Activated CD8-positive, alpha-beta memory T cell treated with anti-CD3 and anti-CD28 coated beads, Interleukin-2, amount 50 U/mL, for 48 hours (primary cell): ENCODE data around the gene CPSF2.
A peak's percentile ranks its signal among the peaks of the same experiment; 100 is the strongest.

Experiments
- DNase-seq: peaks from one replicate; pipeline ENCODE4 v3.0.0-alpha.2; 2020

CPSF2 gene

DNA sequence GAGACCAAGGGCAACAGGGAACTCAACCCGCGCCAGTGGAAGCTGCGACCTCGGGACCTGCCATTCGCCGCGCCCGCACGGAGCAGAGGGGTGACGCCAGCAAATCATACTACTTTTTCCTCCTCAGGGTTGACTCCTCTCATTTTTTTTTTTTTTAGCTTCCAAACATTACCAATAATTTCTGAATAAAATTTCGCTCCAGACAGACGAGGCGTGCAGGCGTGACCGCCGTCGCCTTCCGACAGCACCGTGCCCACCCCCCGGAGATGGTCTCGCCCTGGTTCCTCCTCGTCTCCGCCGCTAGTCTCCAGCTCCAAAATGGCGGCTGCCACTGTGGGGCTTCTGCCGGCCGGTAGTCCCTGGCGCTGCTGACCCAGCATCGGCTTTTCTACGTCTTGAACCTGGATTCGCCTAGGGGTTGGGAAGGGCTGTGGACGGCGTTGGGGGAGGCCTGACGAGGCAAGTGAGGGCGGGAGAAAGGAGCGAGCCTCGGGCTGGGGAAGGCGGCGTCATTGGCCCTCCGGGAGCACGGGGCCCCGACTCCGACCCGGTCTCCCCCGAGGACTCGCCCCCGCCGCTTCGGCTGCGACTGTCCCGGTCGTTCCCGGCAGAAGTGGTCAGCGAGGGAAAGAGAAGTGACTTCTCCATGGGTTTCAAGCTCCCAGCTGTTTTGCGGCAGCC is at the start of gene CPSF2, which contains the start of gene NDUFB1:
Gene CPSF2, plus strand, starts transcription at position 300 of the 681 bp plus-strand sequence. CDS start 9,016 bp downstream, outside the sequence.
Gene NDUFB1, minus strand, starts transcription at position 37 of the 681 bp plus-strand sequence. CDS start 4,069 bp downstream, outside the sequence.
- DNase-seq = peak; percentile 94

DNA sequence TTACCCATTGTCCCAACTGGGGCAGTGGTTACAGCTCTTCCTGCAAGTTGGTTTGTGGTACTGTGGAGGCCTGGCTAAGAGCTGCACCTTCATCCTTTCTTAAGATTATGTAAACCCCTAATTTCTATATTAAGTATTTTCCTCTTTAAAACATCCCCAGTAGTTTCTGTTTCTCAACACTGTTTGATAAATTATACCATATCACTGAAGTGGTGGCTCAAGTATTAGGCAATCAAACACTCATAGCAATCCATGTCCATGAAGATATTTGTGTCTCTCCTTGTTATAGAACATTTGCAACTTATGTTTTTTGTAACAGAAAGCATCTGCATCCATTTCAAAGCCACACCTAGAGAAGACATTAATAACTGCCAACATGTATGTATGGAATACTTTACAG is 47.2 kb upstream of the CPSF2 start:
- no peak for DNase-seq

DNA sequence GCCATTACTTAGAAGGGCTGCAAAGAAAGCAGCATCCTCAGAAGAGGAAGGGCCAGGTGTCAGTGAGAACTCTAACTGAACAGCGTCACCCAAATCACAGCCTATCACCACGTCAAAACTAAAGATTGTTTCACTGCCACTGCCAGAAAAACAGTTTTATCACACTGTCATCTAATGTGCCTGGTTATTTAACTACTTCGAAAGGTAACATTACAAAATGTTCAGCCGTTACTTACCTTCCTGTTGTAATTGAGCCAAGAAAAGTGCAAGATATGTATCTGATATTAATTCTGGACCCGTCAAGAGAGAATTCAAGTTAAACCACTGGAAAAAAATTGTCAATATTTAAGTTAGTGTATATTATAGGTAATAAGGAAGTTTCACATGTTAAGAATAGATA is 33.3 kb upstream of the CPSF2 start:
- no peak for DNase-seq

DNA sequence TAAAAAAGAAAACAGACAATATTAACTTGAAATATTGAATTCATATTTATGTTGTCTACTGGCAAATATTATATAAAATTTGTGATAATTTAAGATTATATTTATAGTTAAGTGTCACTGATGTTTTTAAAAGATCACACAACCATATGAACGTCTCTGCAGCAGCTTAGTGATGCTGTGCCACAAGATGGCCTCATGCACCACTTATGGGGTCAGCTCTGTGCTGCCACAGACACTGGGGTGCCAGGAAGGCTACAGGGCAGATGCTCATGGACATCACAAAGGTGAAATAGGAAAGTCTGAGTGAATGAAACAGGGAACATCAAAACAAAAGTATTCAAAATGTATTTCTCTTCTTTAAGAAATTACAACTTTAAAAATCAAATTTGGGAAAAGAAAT is 28.4 kb upstream of the CPSF2 start:
- no peak for DNase-seq

- DNase-seq = no peak
These were observed 22.0 kb upstream of the CPSF2 start for GRCh38 chr14:92099802-92100201.

DNA sequence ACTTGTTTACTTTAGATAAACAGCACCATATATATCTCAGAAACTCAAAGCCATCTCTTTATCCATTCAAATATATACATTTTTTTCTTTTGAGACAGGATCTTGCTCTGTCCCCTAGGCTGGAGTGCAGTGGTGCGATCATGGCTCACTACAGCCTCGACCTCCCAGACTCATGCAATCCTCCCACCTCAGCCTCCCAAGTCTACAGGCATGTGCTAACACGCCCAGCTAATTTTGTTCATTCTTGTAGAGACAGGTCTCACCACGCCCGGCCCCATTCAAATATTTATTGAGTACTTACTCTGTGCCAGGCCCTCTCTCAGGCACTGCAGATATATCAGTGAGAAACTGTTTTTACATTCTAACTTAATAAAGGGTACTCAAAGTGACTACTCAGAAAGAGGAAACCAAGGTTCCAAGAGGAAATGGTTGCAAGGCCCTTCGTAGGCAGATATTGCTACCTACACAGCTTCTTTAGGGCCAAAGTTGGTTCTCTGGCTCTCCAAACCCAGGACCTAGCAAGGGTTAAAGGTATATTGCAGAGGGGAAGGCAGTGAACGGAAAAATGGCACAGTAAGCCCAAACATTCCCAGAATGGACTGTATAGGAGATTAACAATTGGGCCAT is 18.3 kb upstream of the CPSF2 start:
- DNase-seq = no peak

DNA sequence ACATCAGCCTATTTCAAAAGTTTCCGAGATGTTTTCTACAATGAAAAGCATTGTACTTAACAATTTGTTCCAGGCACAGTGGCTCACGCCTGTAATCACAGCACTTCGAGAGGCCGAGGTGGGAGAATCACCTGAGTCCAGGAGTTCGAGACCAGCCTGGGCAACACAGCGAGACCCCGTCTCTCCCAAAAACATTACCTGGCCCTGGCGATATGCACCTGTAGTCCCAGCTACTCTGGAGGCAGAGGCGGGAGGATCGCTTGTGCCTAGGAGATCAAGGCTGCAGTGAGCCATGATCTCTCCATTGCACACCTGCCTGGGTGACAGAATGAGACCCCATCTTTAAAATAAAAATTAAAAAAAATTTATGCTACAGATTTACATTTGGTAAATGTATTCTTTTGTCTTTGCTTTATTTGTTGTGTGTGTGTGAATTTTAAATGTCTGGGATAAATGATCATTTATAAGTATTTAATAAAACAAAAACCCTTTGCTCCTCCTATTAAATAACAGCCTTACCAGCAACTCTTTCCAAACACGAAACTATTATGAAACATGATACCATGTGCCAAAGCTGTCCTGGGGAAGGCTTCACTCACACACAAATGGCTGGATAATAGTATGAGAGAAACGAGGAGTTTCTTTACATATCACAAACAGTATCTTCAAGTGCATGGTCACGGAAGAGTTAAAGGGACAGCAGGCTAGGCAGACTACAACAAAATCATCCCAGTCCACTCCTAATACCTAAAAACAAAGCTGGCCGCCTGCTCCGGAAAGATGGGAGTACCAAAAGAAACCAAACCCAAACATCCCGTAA is 16.5 kb upstream of the CPSF2 start:
- no peak for DNase-seq

- DNase-seq = peak; percentile 60
These were observed 16.0 kb upstream of the CPSF2 start for GRCh38 chr14:92105893-92106142.

DNA sequence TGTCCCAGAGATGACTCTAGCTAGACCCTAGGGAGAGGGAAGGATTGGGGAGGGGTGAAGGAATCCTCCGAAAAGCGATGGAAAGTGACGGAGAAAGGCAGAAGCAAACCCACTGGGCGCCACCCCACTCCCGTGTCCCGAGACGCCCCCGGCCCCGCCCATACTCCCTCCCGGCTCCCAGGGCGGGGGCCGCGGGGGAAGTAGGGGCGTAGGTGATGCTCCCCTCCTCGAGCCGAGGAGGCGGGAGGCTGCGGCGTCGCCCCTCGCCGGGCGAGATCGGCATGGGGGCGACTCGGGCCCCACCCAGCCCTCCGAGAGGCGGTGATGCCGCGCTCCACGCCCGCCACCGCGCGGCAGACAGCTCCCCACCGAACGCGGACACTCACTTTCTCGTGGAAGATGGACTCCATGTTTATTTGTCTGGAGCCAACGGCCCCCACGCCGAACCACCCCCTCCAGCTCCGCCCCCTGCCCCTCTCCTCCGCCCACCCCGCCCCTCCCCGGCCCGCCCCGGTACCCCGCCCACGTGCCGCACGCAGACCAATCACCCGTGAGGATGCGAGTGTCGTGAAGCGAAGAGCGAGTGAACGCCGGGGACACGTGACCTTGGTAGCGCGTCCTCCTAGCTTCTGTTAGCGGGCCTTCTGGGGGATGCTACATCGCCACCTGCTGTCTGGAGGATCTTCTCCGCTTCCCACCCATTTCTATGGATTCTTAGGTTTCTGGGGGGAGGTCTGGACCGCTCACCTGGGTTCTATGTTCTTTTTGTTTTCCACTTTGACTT is 15.4 kb upstream of the CPSF2 start, which contains the start of gene ATXN3:
Gene ATXN3, minus strand, starts transcription at position 440 of the 784 bp plus-strand sequence. Its CDS starts 30 bp downstream, at position 410.
- peak; percentile 96 for DNase-seq

DNA sequence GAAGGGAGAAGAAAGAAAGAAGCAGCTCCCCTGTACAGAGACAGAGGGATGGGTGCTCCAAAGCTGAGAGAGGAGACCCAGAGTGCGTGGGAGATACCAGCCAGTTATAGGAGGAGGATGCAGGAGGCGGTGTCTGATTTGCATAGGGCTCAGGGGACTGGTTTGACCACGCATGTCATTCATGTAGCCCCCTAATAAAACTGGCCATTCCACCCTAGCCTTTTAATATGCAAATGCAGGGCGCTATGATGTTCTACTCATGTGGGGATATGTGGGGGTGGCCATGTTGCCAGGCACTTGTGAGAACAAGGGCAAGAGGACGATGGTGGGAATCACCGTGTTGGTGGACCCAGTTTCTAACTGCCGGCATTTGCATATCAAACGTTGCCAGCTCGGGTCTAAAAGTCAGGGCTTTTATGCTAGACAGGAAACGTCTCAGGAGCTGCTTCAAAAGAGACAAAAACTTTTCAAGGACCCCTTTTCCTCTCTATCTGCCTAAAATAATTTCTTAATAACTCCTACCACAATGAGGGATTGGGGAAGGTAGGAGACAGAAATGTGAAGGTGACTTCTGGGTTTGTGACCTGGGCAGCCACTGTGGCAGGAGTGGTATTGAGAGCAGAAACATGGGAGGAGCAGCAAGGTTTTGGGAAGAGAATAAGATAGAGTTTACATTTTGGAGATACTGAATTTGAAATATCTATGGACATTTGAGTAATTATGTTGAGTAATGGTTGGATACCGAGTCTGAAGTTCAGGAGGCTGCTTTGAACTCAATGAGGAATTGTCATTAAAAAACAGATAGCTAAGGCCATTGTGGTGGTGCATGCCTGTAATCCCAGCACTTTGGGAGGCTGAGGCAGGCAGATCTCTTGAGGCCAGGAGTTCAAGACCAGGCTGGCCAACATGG is 13.2 kb upstream of the CPSF2 start:
- peak; percentile 59 for DNase-seq

- DNase-seq = no peak
These were observed 12.3 kb upstream of the CPSF2 start for GRCh38 chr14:92109490-92109889.

- no peak for DNase-seq
These were observed 531 bp upstream of the CPSF2 start for GRCh38 chr14:92121207-92121669.

- no peak for DNase-seq
These were observed 545 bp downstream of the CPSF2 start for GRCh38 chr14:92122351-92122677.

DNA sequence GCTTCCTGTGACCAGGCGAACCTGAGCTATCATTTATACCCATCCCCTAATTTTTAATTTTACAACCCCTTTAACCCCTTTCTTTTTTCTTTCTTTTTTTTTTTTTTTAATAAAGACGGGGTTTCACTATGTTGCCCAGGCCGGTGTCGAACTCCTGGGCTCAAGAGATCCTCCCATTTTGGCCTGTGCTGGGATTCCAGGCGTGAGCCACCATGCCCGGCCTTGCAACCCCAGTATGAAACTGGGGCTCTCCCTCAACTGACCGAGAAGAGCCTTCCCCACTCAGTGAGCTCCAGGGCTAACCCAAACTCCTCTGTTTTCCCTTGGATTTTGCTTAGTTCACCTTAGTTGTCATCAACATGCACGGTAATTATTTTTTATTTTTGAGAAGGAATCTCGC is 992 bp downstream of the CPSF2 start:
- DNase-seq = no peak

- DNase-seq = no peak
These were observed 12.7 kb downstream of the CPSF2 start for GRCh38 chr14:92134456-92134855.

DNA sequence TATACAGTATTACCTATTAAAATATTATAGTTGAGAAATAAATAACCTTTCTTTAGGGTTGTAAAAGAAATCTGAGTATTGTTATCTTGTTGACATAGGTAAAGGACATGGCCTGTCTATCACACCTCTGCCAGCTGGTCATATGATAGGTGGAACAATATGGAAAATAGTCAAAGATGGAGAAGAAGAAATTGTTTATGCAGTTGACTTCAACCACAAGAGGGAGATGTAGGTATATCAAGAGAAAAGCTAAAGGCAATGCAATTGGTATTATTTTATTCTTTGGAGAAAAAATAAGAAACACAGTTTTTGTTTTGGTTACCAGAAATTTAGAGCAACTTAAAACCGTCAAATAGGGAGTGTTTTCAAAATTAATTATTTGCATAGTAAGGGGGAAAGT is 13.5 kb downstream of the CPSF2 start:
- no peak for DNase-seq

DNA sequence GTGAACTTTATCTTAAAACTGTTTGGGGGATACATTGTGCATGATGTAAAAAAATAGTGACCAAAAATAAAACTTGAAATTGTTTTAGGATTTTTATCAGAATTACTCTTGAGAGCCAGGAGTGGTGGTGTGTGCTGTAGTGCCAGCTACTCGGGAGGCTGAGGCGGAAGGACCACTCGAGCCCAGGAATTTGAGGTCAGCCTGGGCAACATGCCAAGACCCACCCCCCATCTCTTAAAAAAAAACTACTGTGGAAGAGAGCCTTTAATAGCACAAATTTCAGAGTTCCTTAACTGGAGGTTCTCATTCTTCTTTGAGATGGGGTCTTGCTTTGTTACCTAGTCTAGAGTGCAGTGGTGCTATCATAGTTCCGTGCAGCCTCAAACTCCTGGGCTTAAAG is 21.5 kb downstream of the CPSF2 start:
- no peak for DNase-seq

GRCh38 chr14:92143962-92144361 is 22.2 kb downstream of the CPSF2 start:
- no peak for DNase-seq

GRCh38 chr14:92144708-92145107 is 22.9 kb downstream of the CPSF2 start:
- DNase-seq = no peak

- no peak for DNase-seq
These were observed 31.8 kb downstream of the CPSF2 start for GRCh38 chr14:92153581-92153980.

DNA sequence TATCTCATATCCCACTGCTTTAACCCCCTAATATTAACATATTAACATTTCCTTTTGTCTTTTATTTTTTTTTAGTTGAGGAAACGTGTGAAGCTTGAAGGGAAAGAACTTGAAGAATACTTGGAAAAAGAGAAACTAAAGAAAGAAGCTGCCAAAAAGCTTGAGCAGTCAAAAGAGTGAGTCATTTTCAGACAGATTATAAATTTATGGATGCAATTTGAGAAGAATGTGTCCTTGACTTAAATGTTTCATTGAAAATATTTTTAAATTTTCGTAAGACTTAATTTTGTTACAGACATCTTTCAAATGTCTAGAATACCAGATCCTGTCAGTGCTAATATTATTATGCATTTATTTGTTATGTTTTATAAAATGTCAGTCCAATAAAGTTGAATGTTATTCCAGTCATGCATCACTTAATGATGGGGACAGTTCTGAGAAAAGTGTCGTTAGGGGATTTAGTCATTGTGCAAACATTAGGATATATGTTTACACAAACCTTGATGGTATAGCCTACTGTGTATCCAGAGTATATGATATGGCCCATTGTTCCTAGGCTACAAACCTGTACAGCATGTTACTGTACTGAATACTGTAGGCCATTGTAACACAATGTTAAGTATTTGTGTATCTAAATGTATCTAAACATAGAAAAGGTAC is 32.6 kb downstream of the CPSF2 start:
- no peak for DNase-seq
